Uterus (tissue), 4 donors: ENCODE data around the gene RNF128. TPM values are rescaled to one million over a fixed set of nuclear protein-coding genes. Genes with fewer than 3 reads are reported as not detected.
A peak's percentile ranks its signal among the peaks of the same experiment; 100 is the strongest.

Experiments
- DNase-seq, 2 donors: peaks; one replicate each; pipeline ENCODE4 v3.0.0-alpha.2; 2019 to 2020
- H3K27ac ChIP-seq, 2 donors: fragments of 200-600 bp; sonication (generic); 1 replicate in 1 of 2; 2 replicates in 1 of 2; pipeline ENCODE4 v1.5.1; 2016 to 2018
- H3K27me3 ChIP-seq, 2 donors: fragments of 200-600 bp; sonication (generic); one replicate each; pipeline ENCODE4 v1.5.1; 2018 to 2019; ENCODE audit warnings: control low read depth in 1 of 2
- H3K36me3 ChIP-seq, 2 donors: fragments of 200-600 bp; sonication (generic); one replicate each; pipeline ENCODE4 v1.5.1; 2019; ENCODE audit warnings: control low read depth in 1 of 2
- H3K4me1 ChIP-seq, 2 donors: fragments of 200-600 bp; sonication (generic); one replicate each; pipeline ENCODE4 v1.5.1; 2018 to 2019; ENCODE audit warnings: control low read depth in 1 of 2
- H3K4me3 ChIP-seq, 2 donors: fragments of 200-600 bp; sonication (generic); 1 replicate in 1 of 2; 2 replicates in 1 of 2; pipeline ENCODE4 v1.5.1; 2018 to 2019; ENCODE audit warnings: mild to moderate bottlenecking in 1 of 2
- H3K9me3 ChIP-seq, 2 donors: fragments of 200-600 bp; sonication (generic); one replicate each; pipeline ENCODE4 v1.5.1; 2019; ENCODE audit warnings: control low read depth in 1 of 2
- POLR2A ChIP-seq, 2 donors: fragments of 450-650 bp; IDR thresholded peaks; one replicate each; pipeline ENCODE4 v1.6.1; 2016; ENCODE audit warnings: antibody characterized with exemption in 2 of 2, mild to moderate bottlenecking in 1 of 2, moderate library complexity in 1 of 2
- intact Hi-C: fragments of 100-400 bp; cut with DNase I; formaldehyde crosslinking; loops from one replicate; pipeline ENCODE4 v1.15.1; 2023; ENCODE audit warnings: low total_unique reads
- total RNA-seq, 4 donors: library from RNA; depleted of rRNA in 3 of 4; stranded (reverse); fragments of >200 nt in 3 of 4; gene quantifications; one replicate each; pipeline versions ENCODE4 v1.1.0 to v1.2.4, GENCODE V29; 2014 to 2023
- TF ChIP-seq, protein P1 (sequence below), 4 experiments: fragments of 200-600 bp in 2 of 4; fragments of 450-650 bp in 2 of 4; sonication (generic) in 2 of 4; IDR thresholded peaks; one replicate each; pipeline ENCODE4 v1.5.1; 2016 to 2019; ENCODE audit warnings: antibody characterized with exemption in 4 of 4, mild to moderate bottlenecking in 2 of 4, moderate library complexity in 1 of 4
- donor health status: DM: yes; HTN: yes; CAD: no.

Gene RNF128, protein sequence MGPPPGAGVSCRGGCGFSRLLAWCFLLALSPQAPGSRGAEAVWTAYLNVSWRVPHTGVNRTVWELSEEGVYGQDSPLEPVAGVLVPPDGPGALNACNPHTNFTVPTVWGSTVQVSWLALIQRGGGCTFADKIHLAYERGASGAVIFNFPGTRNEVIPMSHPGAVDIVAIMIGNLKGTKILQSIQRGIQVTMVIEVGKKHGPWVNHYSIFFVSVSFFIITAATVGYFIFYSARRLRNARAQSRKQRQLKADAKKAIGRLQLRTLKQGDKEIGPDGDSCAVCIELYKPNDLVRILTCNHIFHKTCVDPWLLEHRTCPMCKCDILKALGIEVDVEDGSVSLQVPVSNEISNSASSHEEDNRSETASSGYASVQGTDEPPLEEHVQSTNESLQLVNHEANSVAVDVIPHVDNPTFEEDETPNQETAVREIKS
- under 1 TPM in 2 of 4 donors, not detected in 2; 0.34 to 0.76 TPM for total RNA-seq

DNA sequence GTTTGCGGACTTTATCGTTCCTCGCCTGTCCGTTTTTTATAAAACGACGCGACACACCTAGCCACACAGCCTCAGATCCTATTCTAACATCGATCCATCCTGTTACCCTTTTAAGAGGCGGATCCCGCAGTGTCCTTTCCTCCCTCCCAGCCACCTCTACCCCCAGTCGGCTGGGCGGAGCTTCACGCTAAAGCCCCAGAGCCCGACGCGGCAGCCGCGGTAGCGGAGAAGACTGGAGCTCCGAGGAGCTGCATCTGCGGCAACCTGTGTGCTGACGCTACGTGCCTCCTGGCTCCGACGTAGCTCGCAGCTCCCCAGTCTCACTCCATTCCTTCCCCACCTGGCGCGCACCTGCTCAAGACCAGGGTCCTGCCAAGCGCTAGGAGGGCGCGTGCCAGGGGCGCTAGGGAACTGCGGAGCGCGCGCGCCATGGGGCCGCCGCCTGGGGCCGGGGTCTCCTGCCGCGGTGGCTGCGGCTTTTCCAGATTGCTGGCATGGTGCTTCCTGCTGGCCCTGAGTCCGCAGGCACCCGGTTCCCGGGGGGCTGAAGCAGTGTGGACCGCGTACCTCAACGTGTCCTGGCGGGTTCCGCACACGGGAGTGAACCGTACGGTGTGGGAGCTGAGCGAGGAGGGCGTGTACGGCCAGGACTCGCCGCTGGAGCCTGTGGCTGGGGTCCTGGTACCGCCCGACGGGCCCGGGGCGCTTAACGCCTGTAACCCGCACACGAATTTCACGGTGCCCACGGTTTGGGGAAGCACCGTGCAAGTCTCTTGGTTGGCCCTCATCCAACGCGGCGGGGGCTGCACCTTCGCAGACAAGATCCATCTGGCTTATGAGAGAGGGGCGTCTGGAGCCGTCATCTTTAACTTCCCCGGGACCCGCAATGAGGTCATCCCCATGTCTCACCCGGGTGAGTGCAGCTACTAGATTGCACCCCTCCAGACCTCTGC lies at the start of gene RNF128:
Gene RNF128, plus strand, starts transcription at position 217 of the 953 bp plus-strand sequence. Its CDS starts 213 bp downstream, at position 430.
- no peak within 1 kb of the TSS for H3K27ac ChIP-seq
- intact Hi-C loops: no loop called here
- DNase-seq: no peak

DNA sequence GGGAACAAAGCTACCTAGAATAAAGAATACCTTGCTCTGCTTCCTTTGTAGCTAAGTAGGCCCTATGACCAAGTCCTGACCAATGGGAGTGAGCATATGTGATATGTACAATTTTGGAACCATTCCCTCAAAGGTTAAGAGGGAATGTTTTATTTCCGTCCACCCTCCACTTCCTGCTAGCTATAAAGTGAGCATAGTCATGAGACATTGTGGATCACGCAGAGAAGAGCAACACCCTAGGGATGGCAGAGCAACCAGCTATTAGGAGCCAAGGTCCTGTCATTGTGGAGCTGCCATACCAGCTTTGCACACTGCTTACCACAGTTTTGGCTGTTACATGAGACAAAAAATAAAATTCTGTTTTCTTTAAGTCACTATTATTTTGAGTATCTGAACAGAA lies 45.8 kb upstream of the RNF128 start:
- no peak for DNase-seq
- Histone ChIP-seq H3K27me3 (peaks cover 0 to 22% of the 10 kb centered on the region in 2 donors), H3K27ac (no peak overlapping the region), H3K36me3 (no peaks in the 10 kb centered on the region), H3K9me3 (no peaks in the 10 kb centered on the region), H3K4me1 (no peaks in the 10 kb centered on the region), H3K4me3 (no peak overlapping the region)
- TF ChIP-seq, protein P1, sequence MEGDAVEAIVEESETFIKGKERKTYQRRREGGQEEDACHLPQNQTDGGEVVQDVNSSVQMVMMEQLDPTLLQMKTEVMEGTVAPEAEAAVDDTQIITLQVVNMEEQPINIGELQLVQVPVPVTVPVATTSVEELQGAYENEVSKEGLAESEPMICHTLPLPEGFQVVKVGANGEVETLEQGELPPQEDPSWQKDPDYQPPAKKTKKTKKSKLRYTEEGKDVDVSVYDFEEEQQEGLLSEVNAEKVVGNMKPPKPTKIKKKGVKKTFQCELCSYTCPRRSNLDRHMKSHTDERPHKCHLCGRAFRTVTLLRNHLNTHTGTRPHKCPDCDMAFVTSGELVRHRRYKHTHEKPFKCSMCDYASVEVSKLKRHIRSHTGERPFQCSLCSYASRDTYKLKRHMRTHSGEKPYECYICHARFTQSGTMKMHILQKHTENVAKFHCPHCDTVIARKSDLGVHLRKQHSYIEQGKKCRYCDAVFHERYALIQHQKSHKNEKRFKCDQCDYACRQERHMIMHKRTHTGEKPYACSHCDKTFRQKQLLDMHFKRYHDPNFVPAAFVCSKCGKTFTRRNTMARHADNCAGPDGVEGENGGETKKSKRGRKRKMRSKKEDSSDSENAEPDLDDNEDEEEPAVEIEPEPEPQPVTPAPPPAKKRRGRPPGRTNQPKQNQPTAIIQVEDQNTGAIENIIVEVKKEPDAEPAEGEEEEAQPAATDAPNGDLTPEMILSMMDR (IDR thresholded peaks at IDR 0.05): no peak
- TF ChIP-seq POLR2A (IDR thresholded peaks at IDR 0.05): no peak
- intact Hi-C loops: no loop called here

More for the DNA sequence above, at the start of gene RNF128:
- no peak for TF ChIP-seq POLR2A (IDR thresholded peaks at IDR 0.05)
- TF ChIP-seq, protein P1 (IDR thresholded peaks at IDR 0.05): no peak
- Histone ChIP-seq H3K4me1 (no peaks in the 10 kb centered on the region), H3K27me3 (peaks cover 0 to 20% of the 10 kb centered on the region in 2 donors), H3K9me3 (no peaks in the 10 kb centered on the region), H3K4me3 (peak within 1 kb of the TSS; percentile 2 to 27), H3K36me3 (no peaks in the 10 kb centered on the region)

DNA sequence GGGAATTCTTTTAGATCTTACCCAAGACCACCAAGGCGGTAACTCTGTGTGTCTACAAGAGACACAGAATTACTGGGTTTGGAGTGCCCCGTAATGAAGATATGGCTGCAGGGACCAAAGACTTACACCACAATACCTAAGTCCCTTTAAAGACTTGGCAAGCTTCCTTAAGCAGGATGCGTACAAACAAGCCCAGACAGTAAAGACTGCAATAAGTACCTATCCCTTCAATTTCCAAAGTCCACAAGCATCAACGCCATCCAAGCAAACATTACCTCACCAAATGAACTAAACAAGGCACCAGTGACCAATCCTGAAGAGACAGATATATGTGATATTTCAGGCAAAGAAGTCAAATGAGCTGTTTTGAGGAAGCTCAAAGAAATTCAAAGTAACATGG lies 42.3 kb upstream of the RNF128 start:
- Histone ChIP-seq H3K27ac (no peak overlapping the region), H3K27me3 (peaks cover 0 to 24% of the 10 kb centered on the region in 2 donors), H3K9me3 (no peaks in the 10 kb centered on the region), H3K4me1 (no peaks in the 10 kb centered on the region), H3K4me3 (no peak overlapping the region), H3K36me3 (no peaks in the 10 kb centered on the region)
- intact Hi-C loops: no loop called here
- no peak for TF ChIP-seq POLR2A (IDR thresholded peaks at IDR 0.05)
- TF ChIP-seq, protein P1 (IDR thresholded peaks at IDR 0.05): no peak
- no peak for DNase-seq

DNA sequence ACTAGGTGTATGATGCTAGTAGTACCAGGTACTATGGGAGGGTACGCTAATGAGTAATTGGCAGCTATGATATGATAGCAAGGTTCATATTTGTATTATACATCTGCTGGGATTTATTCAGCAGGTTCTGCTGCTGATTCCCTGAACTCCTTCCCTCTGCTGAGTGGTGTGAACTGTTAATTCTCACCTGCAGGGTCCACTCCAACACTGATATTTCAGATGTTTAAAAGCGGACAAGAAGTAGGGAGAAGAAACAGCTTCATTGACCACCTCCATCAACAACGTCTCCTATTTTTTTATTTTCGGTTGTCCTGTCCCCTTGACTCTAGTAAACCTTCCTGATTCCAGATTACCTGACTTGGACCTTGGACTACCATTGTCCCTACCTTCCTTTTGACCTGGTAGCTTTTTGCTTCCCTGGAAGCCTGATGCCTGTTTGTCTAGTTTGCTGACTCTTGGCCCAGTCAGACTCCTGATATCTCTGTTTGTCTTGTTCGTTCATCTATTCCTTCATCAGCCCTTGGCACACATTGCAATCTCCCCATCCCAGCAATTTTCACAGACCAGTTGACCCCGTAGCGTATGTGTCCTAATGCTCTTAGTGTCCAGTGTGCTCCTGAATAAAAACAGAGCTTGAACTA lies 34.0 kb upstream of the RNF128 start:
- Histone ChIP-seq H3K36me3 (no peaks in the 10 kb centered on the region), H3K27me3 (no peaks in the 10 kb centered on the region), H3K9me3 (no peaks in the 10 kb centered on the region), H3K4me1 (no peaks in the 10 kb centered on the region), H3K4me3 (no peak overlapping the region), H3K27ac (no peak overlapping the region)
- intact Hi-C loops: no loop called here
- TF ChIP-seq POLR2A (IDR thresholded peaks at IDR 0.05): no peak
- TF ChIP-seq, protein P1 (IDR thresholded peaks at IDR 0.05): no peak
- DNase-seq: no peak
